Ecto neural progenitor cell (in vitro differentiated cells): ENCODE data around the gene PGA5.
"Not testable (repeated sequence)": the region's sequence is repeated elsewhere in the genome, so short reads cannot be mapped to it uniquely, and the experiment has no call there.

Experiments
- DNase-seq: peaks from one replicate; pipeline ENCODE4 v3.0.0-alpha.2; 2018; ENCODE audit warnings: low spot score

The PGA5 gene

GRCh38 chr11:61240875-61241274 is at the start of gene PGA5:
TSS of gene PGA5 (plus strand) at chr11:61241175. CDS start at chr11:61241227, 52 bp downstream.
- not testable (repeated sequence) for DNase-seq

GRCh38 chr11:61193596-61193995 is 47.4 kb upstream of the PGA5 start:
- DNase-seq = no peak

- no peak for DNase-seq
Measured at GRCh38 chr11:61194169-61194671, 46.8 kb upstream of the PGA5 start.

GRCh38 chr11:61194981-61195695 is 45.8 kb upstream of the PGA5 start:
- DNase-seq = no peak

GRCh38 chr11:61195719-61196118 is 45.3 kb upstream of the PGA5 start:
- no peak for DNase-seq

- DNase-seq = no peak
Measured at GRCh38 chr11:61198361-61198760, 42.6 kb upstream of the PGA5 start.

- DNase-seq = no peak
Measured at GRCh38 chr11:61198948-61199523, 41.9 kb upstream of the PGA5 start.

GRCh38 chr11:61201476-61201875 is 39.5 kb upstream of the PGA5 start:
- no peak for DNase-seq

GRCh38 chr11:61202950-61203746 is 37.8 kb upstream of the PGA5 start, which contains the start of gene PGA3:
TSS of gene PGA3 (plus strand) at chr11:61203515. CDS start at chr11:61203565, 50 bp downstream.
- DNase-seq = not testable (repeated sequence)

GRCh38 chr11:61203873-61204272 is 37.1 kb upstream of the PGA5 start:
- DNase-seq = not testable (repeated sequence)

GRCh38 chr11:61204502-61205059 is 36.4 kb upstream of the PGA5 start:
- not testable (repeated sequence) for DNase-seq

GRCh38 chr11:61207636-61208310 is 33.2 kb upstream of the PGA5 start:
- DNase-seq = not testable (repeated sequence)

GRCh38 chr11:61210629-61211028 is 30.3 kb upstream of the PGA5 start:
- DNase-seq = not testable (repeated sequence)

- not testable (repeated sequence) for DNase-seq
Measured at GRCh38 chr11:61211327-61211952, 29.5 kb upstream of the PGA5 start.

GRCh38 chr11:61212202-61212601 is 28.8 kb upstream of the PGA5 start:
- not testable (repeated sequence) for DNase-seq

- DNase-seq = not testable (repeated sequence)
Measured at GRCh38 chr11:61213711-61214324, 27.2 kb upstream of the PGA5 start.

GRCh38 chr11:61218306-61218705 is 22.7 kb upstream of the PGA5 start:
- not testable (repeated sequence) for DNase-seq

GRCh38 chr11:61219016-61219415 is 22.0 kb upstream of the PGA5 start:
- not testable (repeated sequence) for DNase-seq

- DNase-seq = not testable (repeated sequence)
Measured at GRCh38 chr11:61222047-61222446, 18.9 kb upstream of the PGA5 start, which contains the start of gene PGA4. TSS of gene PGA4 (plus strand) at chr11:61222347. CDS start at chr11:61222401, 54 bp downstream.

GRCh38 chr11:61222692-61223091 is 18.3 kb upstream of the PGA5 start:
- not testable (repeated sequence) for DNase-seq
